HepG2 (cell line): ENCODE results near the gene ZNF853. TPM values are rescaled to one million over a fixed set of nuclear protein-coding genes. Genes with fewer than 3 reads are reported as not detected.

Source experiments
- ATAC-seq: fragments of 200-7000 bp; cut with Tn5 transposase; 3 replicates; pipeline ENCODE4 v1.9.1; 2020; ENCODE audit warnings: mild to moderate bottlenecking, moderate library complexity
- BruUV-seq: library from RNA; stranded (reverse); fragments of 400-500 nt; replicated peaks from 2 replicates; lab custom pipeline; 2021; lab: Mats Ljungman, UMichigan
- CTCF ChIA-PET: fragments of 300-600 bp; formaldehyde crosslinking; extraction: SDS; loops from one replicate; lab custom pipeline; 2021; ENCODE audit warnings: low total read pairs, inconsistent platforms, low intra/inter-chr PET ratio; lab: Yijun Ruan, JAX
- POLR2A ChIA-PET: fragments of 350-600 bp; sonication (Branson Sonifier 250); formaldehyde crosslinking; loops from one replicate; lab custom pipeline; 2020; ENCODE audit warnings: antibody characterized with exemption, inconsistent platforms; lab: Yijun Ruan, JAX
- DNase-seq: peaks from one replicate; pipeline ENCODE4 v3.0.0-alpha.2; 2015; ENCODE audit warnings: low spot score
- FAIRE-seq: peaks from 3 replicates; lab custom pipeline; 2011; peaks lifted over from hg19 to GRCh38; lab: Jason Lieb, UNC
- H2AFZ ChIP-seq: one replicate; pipeline ENCODE4 v1.6.1; 2011; ENCODE audit warnings: low read length, inconsistent platforms
- H3K27ac ChIP-seq: fragments of 300-600 bp; 3 replicates; pipeline ENCODE4 v1.8.0; 2011; ENCODE audit warnings: mixed run types, mild to moderate bottlenecking, mixed read lengths, low read length, inconsistent platforms; ENCODE audit not compliant: insufficient read depth; ENCODE audit errors: extremely low read length
- H3K27me3 ChIP-seq, 2 experiments: fragments of 200-600 bp in 1 of 2; 2 replicates in 1 of 2; 3 replicates in 1 of 2; pipeline versions ENCODE4 v1.6.0 to v1.8.0; 2011; ENCODE audit warnings: low read length in 2 of 2, mild to moderate bottlenecking in 2 of 2, moderate library complexity in 2 of 2, inconsistent platforms in 1 of 2; ENCODE audit not compliant: insufficient read depth in 2 of 2, control insufficient read depth in 1 of 2
- H3K36me3 ChIP-seq, 2 experiments: fragments of 200-600 bp in 1 of 2; replicated peaks in 1 of 2; 2 replicates in 1 of 2; 3 replicates in 1 of 2; pipeline versions ENCODE4 v1.5.1 to v1.8.0; 2011; ENCODE audit warnings: low read length in 2 of 2, inconsistent platforms in 1 of 2; ENCODE audit not compliant: insufficient read depth in 2 of 2, control insufficient read depth in 1 of 2
- H3K4me1 ChIP-seq: 2 replicates; pipeline ENCODE4 v1.5.1; 2012; ENCODE audit warnings: low read length, inconsistent platforms; ENCODE audit not compliant: insufficient read depth
- H3K4me2 ChIP-seq: 2 replicates; pipeline ENCODE4 v1.6.0; 2011; ENCODE audit warnings: low read depth, low read length, inconsistent platforms
- H3K4me3 ChIP-seq, 3 experiments: fragments of 200-600 bp in 1 of 3; sonication (generic), shearing (Covaris generic) in 1 of 3; replicated peaks in 1 of 3; 2 replicates each; pipeline ENCODE4 v1.5.1; 2011 to 2016; ENCODE audit warnings: low read length in 3 of 3, inconsistent platforms in 2 of 3, low read depth in 2 of 3, mild to moderate bottlenecking in 2 of 3, control low read depth in 1 of 3, mixed read lengths in 1 of 3; ENCODE audit not compliant: insufficient read depth in 1 of 3
- H3K79me2 ChIP-seq: one replicate; pipeline ENCODE4 v1.6.1; 2011; ENCODE audit warnings: low read length, inconsistent platforms; ENCODE audit not compliant: insufficient read depth
- H3K9ac ChIP-seq: 2 replicates; pipeline ENCODE4 v1.6.0; 2011; ENCODE audit warnings: mild to moderate bottlenecking, low read depth, low read length, inconsistent platforms; ENCODE audit not compliant: insufficient read depth
- H3K9me3 ChIP-seq: 2 replicates; pipeline ENCODE4 v1.5.1; 2012; ENCODE audit warnings: mild to moderate bottlenecking, low read length
- H4K20me1 ChIP-seq: 2 replicates; pipeline ENCODE4 v1.6.0; 2011; ENCODE audit warnings: inconsistent platforms, mild to moderate bottlenecking, low read length, moderate library complexity; ENCODE audit not compliant: insufficient read depth
- CBX5 ChIP-seq: sonication (generic); formaldehyde crosslinking; IDR thresholded peaks from 2 replicates; pipeline ENCODE4 v1.4.0; 2020; ENCODE audit warnings: missing genetic modification reagents, borderline replicate concordance
- CTCF ChIP-seq: sonication (generic); formaldehyde crosslinking; IDR thresholded peaks from 2 replicates; pipeline ENCODE4 v1.5.0; 2020; ENCODE audit warnings: mild to moderate bottlenecking, missing genetic modification reagents, moderate library complexity
- GPN1 ChIP-seq: sonication (generic); formaldehyde crosslinking; IDR thresholded peaks from 2 replicates; pipeline ENCODE4 v1.5.1; 2020; ENCODE audit warnings: missing genetic modification reagents, borderline replicate concordance
- JDP2 ChIP-seq: sonication (generic); formaldehyde crosslinking; IDR thresholded peaks from 2 replicates; pipeline ENCODE4 v1.8.1; 2022; ENCODE audit warnings: missing genetic modification reagents, borderline replicate concordance
- PAX8 ChIP-seq: sonication (generic); formaldehyde crosslinking; IDR thresholded peaks from 2 replicates; pipeline ENCODE4 v1.8.0; 2022; ENCODE audit warnings: mild to moderate bottlenecking, missing genetic modification reagents, borderline replicate concordance
- RFX3 ChIP-seq: IDR thresholded peaks from 2 replicates; pipeline ENCODE4 v1.6.1; 2016; ENCODE audit warnings: missing biosample characterization, missing genetic modification reagents
- TIGD3 ChIP-seq: sonication (generic); formaldehyde crosslinking; IDR thresholded peaks from 2 replicates; pipeline ENCODE4 v1.5.1; 2020; ENCODE audit warnings: mild to moderate bottlenecking, missing genetic modification reagents, borderline replicate concordance
- U2AF2 ChIP-seq: fragments of 200-400 bp; formaldehyde crosslinking; IDR thresholded peaks from 2 replicates; pipeline ENCODE4 v1.6.1; 2017; ENCODE audit warnings: low read depth, mild to moderate bottlenecking, low read length
- ZNF629 ChIP-seq: sonication (generic); formaldehyde crosslinking; conservative IDR thresholded peaks from 2 replicates; pipeline ENCODE4 v1.5.0; 2020; ENCODE audit warnings: missing genetic modification reagents
- ZNF776 ChIP-seq: sonication (generic); formaldehyde crosslinking; IDR thresholded peaks from 2 replicates; pipeline ENCODE4 v1.4.0; 2020; ENCODE audit warnings: mild to moderate bottlenecking, missing genetic modification reagents
- ZNF839 ChIP-seq: sonication (generic); formaldehyde crosslinking; IDR thresholded peaks from 2 replicates; pipeline ENCODE4 v1.4.0; 2020; ENCODE audit warnings: missing genetic modification reagents, mild to moderate bottlenecking, borderline replicate concordance
- ZSCAN29 ChIP-seq: sonication (generic); formaldehyde crosslinking; conservative IDR thresholded peaks from 2 replicates; pipeline ENCODE4 v1.4.0; 2020; ENCODE audit warnings: mild to moderate bottlenecking, missing genetic modification reagents
- WGBS: methylation state at CpG from one replicate; pipeline ENCODE4 v1.1.6; 2017; ENCODE audit warnings: low lambda C conversion rate; 5-methylcytosine and 5-hydroxymethylcytosine counted together
- in situ Hi-C: cut with HindIII; loops from 2 replicates; pipeline ENCODE4 v1.10.0; 2017; ENCODE audit warnings: low pct_unique_long_range_greater_than_20kb; ENCODE audit not compliant: extremely low pct_ligation_motif_present
- intact Hi-C: fragments of 100-400 bp; cut with micrococcal nuclease; formaldehyde crosslinking; loops from one replicate; pipeline ENCODE4 v1.10.0; 2022; ENCODE audit not compliant: unreplicated experiment
- polyA plus RNA-seq, 8 experiments: library from polyadenylated mRNA; depleted of rRNA in 3 of 8; stranded (reverse) in 7 of 8; unstranded in 1 of 8; fragments of >200 nt; fragmentation: Illumina TruSeq in 4 of 8; extraction: Trizol in 4 of 8; gene quantifications; 2 replicates each; pipeline versions ENCODE4 v1.2.1 to v1.2.3, GENCODE V29; 2011 to 2016; ENCODE audit warnings: low read depth in 4 of 8, missing spikeins in 1 of 8, mixed read lengths in 1 of 8; ENCODE audit not compliant: insufficient read depth in 1 of 8
- total RNA-seq, 5 experiments: library from RNA; depleted of rRNA; stranded (reverse); fragments of >200 nt; fragmentation: Illumina TruSeq; extraction: Trizol; gene quantifications; 2 replicates each; pipeline ENCODE4 v1.2.3, GENCODE V29; 2016; ENCODE audit warnings: low read depth in 1 of 5
- TF ChIP-seq, protein P1 (sequence below): sonication (generic); formaldehyde crosslinking; IDR thresholded peaks from 2 replicates; pipeline ENCODE4 v1.8.1; 2023; ENCODE audit warnings: mild to moderate bottlenecking, inconsistent platforms, moderate library complexity, missing genetic modification reagents, borderline replicate concordance

The ZNF853 gene
- total and polyA plus RNA-seq, 2 of the 13 experiments (the other 11 are each of a cell fraction or from before 2014, with no cell fraction given), result 2.1 to 6.2 TPM

GRCh38 chr7:6648066-6648814 lies 32.8 kb downstream of the ZNF853 start:
- CTCF ChIA-PET, result no interaction called here
- Histone ChIP-seq H3K4me2 (no peak overlapping the region), H3K9me3 (no peaks in the 10 kb centered on the region), H3K79me2 (no peaks in the 10 kb centered on the region), H2AFZ (no peak overlapping the region), H4K20me1 (no peaks in the 10 kb centered on the region), H3K4me3 (no peak overlapping the region), H3K36me3 (peaks cover 15 to 41% of the 10 kb centered on the region in 2 experiments; a peak in 4 of 5 replicates), H3K27me3 (no peaks in the 10 kb centered on the region), H3K4me1 (no peaks in the 10 kb centered on the region), H3K27ac (no peak overlapping the region), H3K9ac (no peak overlapping the region)
- no TSS peak for BruUV-seq
- WGBS, result 97% methylated on average over 12 of the region's 17 CpGs
- DNase-seq (no peak), FAIRE-seq (no peak), ATAC-seq (no peak)
- in situ Hi-C loops (no loop called here), intact Hi-C loops (no loop called here)
- POLR2A ChIA-PET, result no interaction called here
- TF ChIP-seq ZNF776 (CRISPR knock-in tag), result no peak
- TF ChIP-seq U2AF2, result no peak
- TF ChIP-seq, protein P1, sequence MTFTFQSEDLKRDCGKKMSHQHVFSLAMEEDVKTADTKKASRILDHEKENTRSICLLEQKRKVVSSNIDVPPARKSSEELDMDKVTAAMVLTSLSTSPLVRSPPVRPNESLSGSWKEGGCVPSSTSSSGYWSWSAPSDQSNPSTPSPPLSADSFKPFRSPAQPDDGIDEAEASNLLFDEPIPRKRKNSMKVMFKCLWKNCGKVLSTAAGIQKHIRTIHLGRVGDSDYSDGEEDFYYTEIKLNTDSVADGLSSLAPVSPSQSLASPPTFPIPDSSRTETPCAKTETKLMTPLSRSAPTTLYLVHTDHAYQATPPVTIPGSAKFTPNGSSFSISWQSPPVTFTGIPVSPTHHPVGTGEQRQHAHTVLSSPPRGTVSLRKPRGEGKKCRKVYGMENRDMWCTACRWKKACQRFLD (CRISPR knock-in tag), result no peak
- TF ChIP-seq CBX5 (CRISPR knock-in tag), result no peak
- TF ChIP-seq ZNF839, result no peak
- no peak for TF ChIP-seq ZSCAN29 (CRISPR knock-in tag)
- no peak for TF ChIP-seq RFX3 (CRISPR knock-in tag)
- TF ChIP-seq TIGD3 (CRISPR knock-in tag), result no peak
- TF ChIP-seq GPN1 (CRISPR knock-in tag), result no peak
- TF ChIP-seq PAX8, result no peak
- TF ChIP-seq ZNF629 (CRISPR knock-in tag), result peak; percentile 71
- no peak for TF ChIP-seq JDP2 (CRISPR knock-in tag)
- TF ChIP-seq CTCF, result 0 out of 2 replicates have a peak, but pooled peaks have one; percentile 8
